Activated CD4-positive, alpha-beta T cell treated with anti-CD3 and anti-CD28 coated beads, Interleukin-2, amount 50 U/mL, for 24 hours (primary cell): Measurements from ENCODE around the gene AP3D1.

Experiments used
- DNase-seq, 2 donors: peaks; one replicate each; pipeline ENCODE4 v3.0.0-alpha.2; 2020; ENCODE audit warnings: low read depth in 1 of 2, low spot score in 1 of 2

Gene AP3D1

DNA sequence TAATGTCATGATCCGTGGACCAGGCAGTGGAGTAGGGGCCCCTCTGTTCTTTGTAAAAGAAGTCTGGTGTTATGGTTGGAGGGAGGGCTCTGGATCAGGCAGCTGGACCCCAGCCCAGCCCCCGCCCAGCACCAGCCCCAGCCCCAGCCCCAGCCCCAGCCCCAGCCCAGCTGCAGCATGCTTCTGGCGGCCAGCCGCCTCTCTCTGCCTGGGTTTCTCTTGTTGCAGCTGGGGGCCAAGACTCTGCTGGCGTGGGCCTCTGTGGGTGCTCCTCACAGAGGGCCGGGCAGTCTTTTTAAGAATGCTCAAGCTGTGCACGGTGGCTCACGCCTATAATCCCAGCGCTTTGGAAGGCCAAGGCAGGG is 30.2 kb upstream of the AP3D1 start:
- no peak for DNase-seq

DNA sequence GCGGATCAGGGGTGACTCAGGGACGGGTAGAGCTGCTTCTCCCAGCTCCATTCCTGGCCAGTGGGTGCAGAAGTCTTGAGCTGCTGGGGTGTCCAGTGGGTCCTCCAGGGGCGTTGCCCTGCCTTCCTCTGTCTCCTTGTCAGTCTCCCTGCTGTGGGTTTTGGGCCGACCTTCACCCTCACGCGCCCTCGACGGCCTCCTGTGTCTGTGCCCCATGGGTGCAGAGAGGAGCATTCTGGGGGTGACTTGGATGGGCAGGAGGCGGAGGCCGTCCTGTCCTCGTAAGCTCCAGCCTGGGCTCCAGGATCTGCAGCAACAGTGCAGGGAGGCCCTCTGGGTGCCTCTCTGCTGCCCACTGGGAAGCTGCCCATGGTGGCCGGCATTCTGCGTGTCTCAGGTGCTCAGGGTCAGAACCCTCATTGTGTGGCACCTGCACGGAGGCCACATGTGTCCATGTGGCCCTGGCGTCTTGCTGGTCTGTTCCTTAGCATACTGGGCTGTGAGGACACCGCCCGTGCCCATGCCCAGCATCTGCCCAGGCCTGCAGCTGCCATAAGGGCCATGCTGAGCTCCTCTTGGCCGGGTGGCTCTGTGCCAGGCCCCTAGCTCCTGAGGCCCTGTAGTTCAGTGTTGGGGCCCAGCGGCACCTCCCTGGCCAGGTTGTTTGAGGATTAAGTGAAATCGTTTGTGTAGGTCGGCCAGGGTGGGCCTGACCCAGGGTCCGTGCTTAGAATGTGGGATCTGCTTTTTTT is 29.7 kb upstream of the AP3D1 start:
- no peak for DNase-seq

DNA sequence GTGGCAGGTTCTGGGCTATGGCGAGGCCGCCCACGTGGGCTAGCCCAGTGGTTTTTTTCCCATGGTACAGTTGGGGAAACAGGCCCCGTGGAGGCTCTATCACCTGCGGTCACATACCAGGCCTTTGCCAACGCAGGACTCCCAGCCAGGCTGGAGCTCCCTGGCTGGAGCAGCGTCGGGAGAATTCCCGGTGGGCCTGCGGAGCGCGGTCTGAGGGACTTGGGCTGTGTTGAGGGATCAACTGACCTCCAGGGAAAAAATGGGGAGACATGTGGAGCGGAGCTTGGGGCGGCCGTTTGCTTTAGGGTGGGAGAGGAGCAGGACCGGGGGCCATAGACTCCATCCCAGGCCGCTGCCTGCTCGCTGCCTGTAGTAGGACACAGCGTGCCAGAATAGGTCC is 28.7 kb upstream of the AP3D1 start:
- DNase-seq: no peak

- no peak for DNase-seq
Observed at GRCh38 chr19:2179095-2179494, 27.7 kb upstream of the AP3D1 start.

DNA sequence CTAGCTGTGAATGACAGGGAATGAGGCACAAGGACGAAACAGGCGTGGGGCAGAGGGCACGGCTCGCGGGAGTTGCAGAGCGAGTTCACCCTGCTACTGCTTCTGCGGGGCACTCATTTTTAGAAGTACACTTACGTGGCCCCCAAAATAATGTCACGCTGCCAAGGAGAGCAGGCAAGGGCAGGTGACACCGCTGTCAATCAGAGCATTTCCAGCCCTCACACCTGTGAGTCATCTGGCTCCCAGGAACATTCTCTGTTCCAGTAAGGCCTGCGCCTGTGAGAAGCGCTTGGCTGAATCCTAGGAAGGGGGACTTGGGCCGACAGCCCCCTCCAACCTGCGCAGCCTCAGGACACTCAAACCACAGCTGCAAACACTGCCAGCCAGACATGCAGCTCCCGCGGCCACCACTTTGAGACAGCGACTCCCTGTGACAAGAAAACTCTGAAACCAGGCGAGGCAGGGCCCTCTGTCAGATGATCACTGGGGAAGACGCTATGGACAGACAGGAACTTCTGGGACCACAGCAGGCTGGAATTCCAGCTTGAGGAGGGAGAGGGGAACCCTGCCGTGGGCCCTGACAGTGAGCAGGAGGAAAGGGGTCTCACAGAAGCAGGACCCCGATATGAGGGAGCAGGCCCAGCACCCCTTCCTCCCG is 25.1 kb upstream of the AP3D1 start:
- no peak for DNase-seq

DNA sequence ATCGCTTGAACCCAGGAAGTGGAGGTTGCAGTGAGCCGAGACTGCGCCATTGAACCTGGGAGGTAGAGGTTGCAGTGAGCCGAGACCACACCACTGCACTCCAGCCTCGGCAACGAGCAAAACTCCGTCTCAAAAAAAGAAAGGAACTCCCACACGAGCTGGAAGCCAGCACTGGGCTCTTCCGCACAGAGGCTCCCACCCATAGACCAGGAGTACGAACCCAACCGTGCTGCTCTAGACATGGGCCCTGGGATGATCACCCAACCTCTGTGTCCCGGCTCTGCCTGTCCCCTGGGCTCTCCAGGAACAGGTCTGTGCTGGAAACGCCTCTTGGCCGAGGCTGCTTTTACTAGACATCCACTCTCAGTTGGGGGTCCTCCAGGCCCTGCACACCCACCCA is 24.4 kb upstream of the AP3D1 start:
- DNase-seq: no peak

DNA sequence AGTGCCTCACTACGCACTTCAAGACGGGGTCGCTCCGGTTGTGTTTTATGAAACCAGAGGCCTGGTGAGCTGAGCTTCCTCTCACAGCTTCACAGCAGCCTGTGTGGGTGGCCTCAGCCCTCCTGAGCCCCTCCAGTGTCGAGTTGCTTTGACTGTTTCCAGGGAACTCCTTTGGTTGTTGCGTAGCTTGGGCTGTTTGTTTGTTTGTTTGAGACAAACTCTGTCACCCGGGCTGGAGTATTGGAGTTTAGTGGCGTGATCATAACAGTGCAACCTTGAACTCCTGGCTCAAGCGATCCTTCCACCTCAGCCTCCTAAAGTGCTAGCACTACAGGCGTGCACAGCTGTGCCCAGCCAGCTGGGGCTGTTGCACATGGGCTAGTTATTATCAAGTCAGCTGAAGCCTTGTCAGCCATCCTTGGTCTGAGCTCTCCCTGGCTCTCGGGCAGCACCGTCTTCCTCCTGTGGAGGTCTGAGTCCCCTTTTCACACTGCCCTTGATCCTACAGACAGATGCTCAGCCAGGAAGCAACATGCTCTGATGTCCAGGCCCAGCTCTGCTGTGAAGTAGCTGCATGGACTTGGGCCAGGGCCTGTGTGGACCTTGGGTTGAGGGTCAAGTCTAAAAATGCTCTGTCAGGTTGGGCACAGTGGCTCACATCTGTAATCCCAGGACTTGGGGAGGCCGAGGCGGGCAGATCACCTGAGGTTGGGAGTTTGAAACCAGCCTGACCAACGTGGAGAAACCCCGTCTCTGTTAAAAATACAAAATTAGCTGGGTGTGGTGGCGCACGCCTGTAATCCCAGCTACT is 22.6 kb upstream of the AP3D1 start:
- no peak for DNase-seq

- no peak for DNase-seq
Observed at GRCh38 chr19:2173388-2173766, 22.0 kb upstream of the AP3D1 start.

DNA sequence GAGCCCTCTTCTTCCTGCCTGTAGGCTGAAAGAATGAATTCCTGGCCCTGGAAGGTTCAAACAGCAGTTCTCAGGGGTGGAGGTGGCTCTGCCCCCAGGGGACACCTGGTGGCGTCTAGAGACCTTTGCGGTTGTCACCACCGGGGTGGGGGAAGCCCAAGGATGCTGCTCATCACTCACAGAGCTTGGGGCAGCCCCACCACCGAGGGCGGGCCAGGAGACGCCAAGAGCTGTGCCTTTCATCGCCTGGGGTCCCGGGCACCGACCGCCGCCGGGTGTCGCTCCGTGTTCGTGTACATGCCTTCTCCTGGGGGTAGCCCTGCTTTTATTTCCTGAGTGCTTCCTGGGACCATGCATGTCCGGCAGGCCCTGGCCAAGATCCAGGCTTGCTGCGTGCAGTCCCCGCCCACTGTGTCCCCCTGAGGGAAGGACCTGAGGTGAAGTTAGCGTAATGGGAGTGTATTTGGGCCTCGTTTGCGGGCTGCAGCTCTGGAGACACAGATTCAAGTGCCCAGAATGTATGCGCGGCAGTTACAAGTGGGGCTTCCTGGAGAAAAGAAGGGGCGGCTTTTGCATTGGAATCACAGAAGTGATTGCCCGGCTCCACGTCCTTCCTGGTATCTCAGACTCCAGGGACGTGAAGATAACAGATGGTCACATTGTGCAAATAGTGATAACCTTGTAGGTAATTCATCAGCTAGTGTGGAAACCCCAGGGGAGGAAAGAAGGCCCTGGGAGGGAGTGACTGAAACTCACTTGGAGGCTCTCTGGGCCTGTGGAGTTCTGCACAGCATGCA is 20.2 kb upstream of the AP3D1 start:
- DNase-seq: peak; percentile 55 to 71

DNA sequence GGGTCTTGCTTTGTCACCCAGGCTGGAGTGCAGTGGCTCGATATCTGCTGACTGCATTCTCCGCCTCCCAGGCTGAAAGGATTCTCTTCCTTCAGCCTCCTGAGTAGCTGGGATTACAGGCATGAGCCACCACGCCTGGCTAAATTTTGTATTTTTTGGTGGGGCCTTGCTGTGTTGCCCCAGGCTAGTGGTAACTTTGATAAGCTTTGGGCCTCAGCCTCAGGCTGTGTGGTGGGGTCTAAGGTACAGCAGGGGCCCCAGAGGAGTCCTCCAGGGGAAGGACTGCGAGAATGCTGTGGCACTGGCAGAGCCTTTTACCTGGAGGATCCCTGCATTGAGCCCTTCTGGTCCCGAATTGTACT is 19.6 kb upstream of the AP3D1 start:
- DNase-seq: no peak

DNA sequence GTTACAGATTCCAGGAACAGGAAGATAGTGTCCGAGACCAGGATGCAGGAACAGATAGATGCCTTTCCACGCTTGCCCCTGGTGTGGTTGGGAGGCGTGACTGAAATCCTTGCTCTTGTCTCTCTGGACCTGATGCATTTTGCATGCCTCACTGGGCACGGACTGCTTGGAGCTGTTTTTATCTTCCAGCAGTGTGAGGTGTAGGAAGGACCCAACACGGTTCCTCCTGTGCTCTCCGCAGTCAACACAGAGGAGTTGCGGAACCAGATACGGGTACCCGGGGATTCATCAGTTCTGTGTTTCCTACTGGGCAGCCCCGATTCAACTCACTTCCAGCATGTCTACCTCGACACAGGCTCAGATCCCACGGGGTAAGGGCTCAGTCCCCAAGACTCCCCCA is 18.9 kb upstream of the AP3D1 start:
- DNase-seq: no peak

DNA sequence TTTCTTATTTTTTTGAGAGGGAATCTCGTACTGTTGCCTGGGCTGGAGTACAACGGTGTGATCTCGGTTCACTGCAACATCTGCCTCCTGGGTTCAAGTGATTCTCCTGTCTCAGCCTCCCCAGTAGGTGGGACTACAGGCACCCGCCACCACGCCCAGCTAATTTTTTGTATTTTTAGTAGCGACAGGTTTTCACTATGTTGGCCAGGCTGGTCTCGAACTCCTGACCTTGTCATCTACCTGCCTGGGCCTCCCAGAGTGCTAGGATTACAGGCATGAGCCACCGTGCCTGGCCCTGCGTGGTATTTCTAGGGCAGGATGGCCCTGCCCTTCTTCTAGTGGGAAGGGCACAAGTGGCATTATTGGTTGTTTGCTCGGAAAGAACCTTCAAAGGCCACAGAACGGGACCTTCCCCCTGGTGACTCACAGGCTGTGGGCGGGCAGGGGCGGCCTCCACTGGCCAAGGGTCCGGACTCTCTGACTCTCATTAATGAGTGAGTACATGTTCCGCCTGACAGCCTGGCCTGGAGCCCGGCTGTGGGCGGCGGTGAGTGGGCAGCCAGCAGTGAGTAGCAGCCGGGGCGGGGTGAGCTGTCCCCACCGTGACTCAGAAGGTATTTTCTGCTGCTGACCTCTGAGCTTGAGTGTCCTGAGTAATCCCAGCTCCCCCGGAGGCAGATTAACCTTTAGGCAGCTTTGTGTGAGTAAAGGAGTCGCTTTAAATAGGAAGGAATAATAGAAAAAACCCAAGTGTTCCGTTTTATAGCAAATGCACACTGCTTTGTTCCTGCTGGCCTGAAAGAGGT is 17.5 kb upstream of the AP3D1 start:
- peak; percentile 51 to 52 for DNase-seq

GRCh38 chr19:2167896-2168618 is 16.7 kb upstream of the AP3D1 start:
- no peak for DNase-seq

DNA sequence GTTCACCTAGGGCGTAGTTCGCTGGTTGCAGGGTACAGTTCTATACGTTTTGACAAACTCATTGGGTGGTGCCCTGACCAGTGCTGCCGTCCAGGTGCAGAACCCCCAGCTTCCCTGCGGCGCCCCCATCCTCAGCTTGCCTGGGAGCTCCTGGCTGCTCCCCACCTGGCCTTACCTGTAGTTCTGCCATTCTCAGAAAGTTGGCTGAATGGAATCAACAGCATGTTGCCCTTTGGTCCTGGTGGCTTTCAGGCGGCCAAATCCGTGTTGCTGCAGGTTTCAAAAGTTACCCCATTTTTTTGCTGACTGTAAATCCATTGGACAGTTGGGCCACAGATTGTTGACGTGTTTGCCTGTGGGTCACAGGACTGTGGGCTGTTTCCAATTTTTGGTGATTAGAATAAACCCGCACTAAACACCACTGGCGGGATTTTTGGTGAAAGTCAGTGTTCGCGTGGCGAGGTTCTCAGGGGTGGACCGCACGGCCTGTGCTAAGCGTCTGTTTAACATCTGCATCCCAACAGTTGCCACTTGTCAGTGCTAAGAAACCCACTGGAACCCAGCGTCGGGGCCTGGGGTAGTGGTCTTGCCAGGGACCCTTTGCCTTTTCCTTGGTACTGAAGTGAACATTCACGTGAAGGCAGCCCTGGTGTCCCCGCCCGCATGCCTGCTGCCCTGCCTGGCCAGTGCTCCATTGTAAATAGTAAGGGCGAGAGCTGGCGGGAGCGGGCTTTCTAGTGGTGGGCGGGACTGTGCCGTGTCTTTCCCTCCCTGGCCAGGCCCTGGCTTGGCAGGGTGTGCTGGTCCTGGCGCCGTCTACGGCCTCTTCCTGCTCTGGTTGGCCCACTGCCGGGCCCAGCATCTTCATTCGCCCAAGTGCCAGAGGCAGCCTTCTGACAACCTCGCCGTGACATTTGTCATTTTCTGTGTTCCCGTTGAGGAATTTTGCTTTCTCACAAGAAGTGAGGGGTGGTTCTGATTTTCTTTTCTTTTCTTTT is 15.7 kb upstream of the AP3D1 start:
- no peak for DNase-seq

- DNase-seq: no peak
Observed at GRCh38 chr19:2164020-2164998, 12.9 kb upstream of the AP3D1 start.

- DNase-seq: no peak
Observed at GRCh38 chr19:2160379-2160778, 9.0 kb upstream of the AP3D1 start.

DNA sequence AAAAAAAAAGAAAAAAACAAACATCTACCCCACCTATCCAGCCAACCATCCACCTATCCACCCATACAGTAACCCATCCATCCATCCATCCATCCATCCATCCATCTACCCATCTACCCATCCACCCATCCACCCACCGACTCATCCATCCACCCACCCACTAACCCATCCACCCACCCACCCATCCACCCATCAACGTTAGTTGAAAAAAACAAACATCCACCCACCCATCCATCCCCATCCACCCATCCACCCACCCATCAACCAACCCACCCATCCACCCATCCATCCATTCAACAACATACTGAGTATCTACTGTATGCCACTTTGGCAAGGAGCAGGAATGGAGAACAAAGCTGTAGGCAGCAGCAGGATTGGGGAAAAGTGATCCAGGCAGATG is 6.1 kb upstream of the AP3D1 start:
- DNase-seq: no peak
